Mesenchymal stem cell (in vitro differentiated cells and primary cell): Measurements from ENCODE around the gene SUN1.
A peak's percentile ranks its signal among the peaks of the same experiment; 100 is the strongest.

Experiments
- DNase-seq: peaks from one replicate; pipeline ENCODE4 v3.0.0-alpha.2; 2013
- H2AFZ ChIP-seq: one replicate; pipeline ENCODE4 v1.6.1; 2013; ENCODE audit warnings: low read depth, mild to moderate bottlenecking, control low read depth, inconsistent platforms, low read length, moderate library complexity
- H2AK5ac ChIP-seq: 2 replicates; pipeline ENCODE4 v1.6.1; 2013; ENCODE audit warnings: low read length, moderate library complexity, mild to moderate bottlenecking, inconsistent platforms; ENCODE audit not compliant: severe bottlenecking
- H2BK120ac ChIP-seq: one replicate; pipeline ENCODE4 v1.6.1; 2013; ENCODE audit warnings: low read depth, mild to moderate bottlenecking, inconsistent platforms, low read length, moderate library complexity
- H2BK12ac ChIP-seq, 2 experiments: one replicate each; pipeline ENCODE4 v1.6.1; 2013; ENCODE audit warnings: inconsistent platforms in 2 of 2, low read length in 2 of 2, mild to moderate bottlenecking in 2 of 2, moderate library complexity in 2 of 2, control low read depth in 1 of 2
- H2BK15ac ChIP-seq: one replicate; pipeline ENCODE4 v1.6.1; 2013; ENCODE audit warnings: mild to moderate bottlenecking, low read depth, inconsistent platforms; ENCODE audit not compliant: poor library complexity, severe bottlenecking
- H2BK5ac ChIP-seq: 2 replicates; pipeline ENCODE4 v1.6.1; 2013; ENCODE audit warnings: low read depth, mild to moderate bottlenecking, low read length, control low read depth, inconsistent platforms; ENCODE audit not compliant: poor library complexity, severe bottlenecking
- H3K14ac ChIP-seq, 2 experiments: one replicate each; pipeline ENCODE4 v1.6.1; 2013; ENCODE audit warnings: inconsistent platforms in 2 of 2, low read length in 2 of 2, control low read depth in 1 of 2, mild to moderate bottlenecking in 1 of 2, moderate library complexity in 1 of 2
- H3K18ac ChIP-seq, 2 experiments: one replicate each; pipeline ENCODE4 v1.6.1; 2013; ENCODE audit warnings: inconsistent platforms in 2 of 2, low read length in 2 of 2, control low read depth in 1 of 2, low read depth in 1 of 2, mild to moderate bottlenecking in 1 of 2
- H3K23ac ChIP-seq, 2 experiments: one replicate each; pipeline ENCODE4 v1.6.1; 2013; ENCODE audit warnings: inconsistent platforms in 2 of 2, low read length in 2 of 2, mild to moderate bottlenecking in 2 of 2, moderate library complexity in 2 of 2, control low read depth in 1 of 2
- H3K27ac ChIP-seq: 2 replicates; pipeline ENCODE4 v1.5.1; 2013; ENCODE audit warnings: mild to moderate bottlenecking, moderate library complexity, low read length, control low read depth, inconsistent platforms; ENCODE audit not compliant: poor library complexity, severe bottlenecking
- H3K27me3 ChIP-seq, 2 experiments: 2 replicates each; pipeline versions ENCODE4 v1.6.1 to v1.7.0; 2013; ENCODE audit warnings: low read length in 2 of 2, mild to moderate bottlenecking in 2 of 2, moderate library complexity in 2 of 2, control low read depth in 1 of 2, inconsistent platforms in 1 of 2; ENCODE audit not compliant: control insufficient read depth in 1 of 2, insufficient read depth in 1 of 2
- H3K36me3 ChIP-seq, 2 experiments: 2 replicates each; pipeline versions ENCODE4 v1.6.1 to v1.7.0; 2013; ENCODE audit warnings: low read length in 2 of 2, control low read depth in 1 of 2, inconsistent platforms in 1 of 2, low read depth in 1 of 2, mild to moderate bottlenecking in 1 of 2; ENCODE audit not compliant: insufficient read depth in 2 of 2, control insufficient read depth in 1 of 2
- H3K4ac ChIP-seq, 2 experiments: one replicate each; pipeline ENCODE4 v1.6.1; 2013; ENCODE audit warnings: inconsistent platforms in 2 of 2, low read length in 2 of 2, mild to moderate bottlenecking in 2 of 2, moderate library complexity in 2 of 2, control low read depth in 1 of 2, low read depth in 1 of 2
- H3K4me1 ChIP-seq: 2 replicates; pipeline ENCODE4 v1.6.1; 2013; ENCODE audit warnings: low read depth, low read length, control low read depth; ENCODE audit not compliant: control insufficient read depth, insufficient read depth
- H3K4me2 ChIP-seq: 2 replicates; pipeline ENCODE4 v1.6.1; 2013; ENCODE audit warnings: low read length, mild to moderate bottlenecking, inconsistent platforms; ENCODE audit not compliant: poor library complexity, severe bottlenecking
- H3K4me3 ChIP-seq, 2 experiments: 2 replicates each; pipeline versions ENCODE4 v1.5.1 to v1.7.0; 2013; ENCODE audit warnings: low read length in 2 of 2, mild to moderate bottlenecking in 2 of 2, control low read depth in 1 of 2, low read depth in 1 of 2; ENCODE audit not compliant: insufficient read depth in 1 of 2
- H3K79me1 ChIP-seq: replicated peaks from 2 replicates; pipeline ENCODE4 v1.6.1; 2013; ENCODE audit warnings: mild to moderate bottlenecking, control low read depth, low read length, inconsistent platforms; ENCODE audit not compliant: poor library complexity, severe bottlenecking
- H3K9ac ChIP-seq: 2 replicates; pipeline ENCODE4 v1.7.0; 2013; ENCODE audit warnings: mild to moderate bottlenecking, low read length, moderate library complexity
- H3K9me3 ChIP-seq: 2 replicates; pipeline ENCODE4 v1.7.0; 2013; ENCODE audit warnings: mild to moderate bottlenecking, low read length; ENCODE audit not compliant: control insufficient read depth
- H4K8ac ChIP-seq: one replicate; pipeline ENCODE4 v1.6.1; 2013; ENCODE audit warnings: inconsistent platforms, mild to moderate bottlenecking, low read length, moderate library complexity
- H4K91ac ChIP-seq: one replicate; pipeline ENCODE4 v1.6.1; 2013; ENCODE audit warnings: mild to moderate bottlenecking, low read length, inconsistent platforms
- WGBS: methylation state at CpG from one replicate; pipeline ENCODE4 v1.1.7; 2013; ENCODE audit warnings: mixed read lengths; 5-methylcytosine and 5-hydroxymethylcytosine counted together

The SUN1 gene

DNA sequence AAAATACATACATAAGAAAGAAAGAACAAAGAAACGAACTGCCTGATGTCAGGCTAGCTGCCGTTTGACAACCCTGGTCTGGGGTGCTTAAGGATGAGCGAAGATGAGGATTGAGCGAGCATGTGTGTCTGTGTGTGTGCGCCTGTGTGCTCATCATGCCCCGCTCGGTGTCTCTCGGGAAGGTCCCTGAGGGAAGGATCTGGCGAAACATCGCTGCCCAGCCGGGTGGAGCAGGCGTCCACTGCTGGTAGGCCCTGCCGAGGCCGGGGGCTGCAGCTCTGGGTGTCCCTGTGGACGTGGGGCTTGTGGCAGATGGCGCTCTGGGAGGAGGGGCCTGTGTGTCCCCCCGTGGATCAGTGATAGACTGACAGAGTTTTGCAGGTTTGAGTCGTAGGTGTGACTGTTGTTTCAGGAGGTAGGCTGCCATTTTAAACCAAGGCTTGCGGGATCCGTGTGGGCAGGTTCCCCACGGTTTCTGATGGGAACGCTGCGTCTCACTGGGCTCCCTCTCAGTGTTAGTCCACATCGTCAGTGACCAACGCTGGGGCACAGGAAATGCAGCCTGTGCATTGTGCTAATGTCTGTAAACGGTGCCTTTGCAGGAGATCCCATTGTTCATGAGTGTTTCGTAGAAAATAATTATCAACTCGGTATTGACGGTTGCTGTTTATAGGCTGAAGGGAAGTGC lies 5.9 kb upstream of the SUN1 start:
- Histone ChIP-seq H2BK15ac (no peak overlapping the region), H2BK5ac (no peak overlapping the region), H4K91ac (no peak overlapping the region), H3K18ac (no peak overlapping the region), H3K4ac (no peak overlapping the region), H3K27me3 (no peaks in the 10 kb centered on the region), H3K23ac (no peak overlapping the region), H3K4me1 (peaks cover 19% of the 10 kb centered on the region), H3K4me3 (peak overlapping the region in 1 of 2 experiments; percentile 31), H2BK120ac (no peak overlapping the region), H3K9me3 (no peaks in the 10 kb centered on the region), H3K79me1 (peaks cover 10% of the 10 kb centered on the region), H3K9ac (peak overlapping the region; percentile 88), H2AK5ac (no peak overlapping the region), H2AFZ (no peak overlapping the region), H2BK12ac (peak overlapping the region in 1 of 2 experiments; percentile 45), H4K8ac (no peak overlapping the region), H3K27ac (no peak overlapping the region), H3K14ac (peak overlapping the region in 1 of 2 experiments; percentile 61), H3K4me2 (no peak overlapping the region), H3K36me3 (peaks cover 17 to 22% of the 10 kb centered on the region in 2 experiments)
- 87% methylated on average over 29 of the region's 29 CpGs for WGBS
- DNase-seq, result no peak

DNA sequence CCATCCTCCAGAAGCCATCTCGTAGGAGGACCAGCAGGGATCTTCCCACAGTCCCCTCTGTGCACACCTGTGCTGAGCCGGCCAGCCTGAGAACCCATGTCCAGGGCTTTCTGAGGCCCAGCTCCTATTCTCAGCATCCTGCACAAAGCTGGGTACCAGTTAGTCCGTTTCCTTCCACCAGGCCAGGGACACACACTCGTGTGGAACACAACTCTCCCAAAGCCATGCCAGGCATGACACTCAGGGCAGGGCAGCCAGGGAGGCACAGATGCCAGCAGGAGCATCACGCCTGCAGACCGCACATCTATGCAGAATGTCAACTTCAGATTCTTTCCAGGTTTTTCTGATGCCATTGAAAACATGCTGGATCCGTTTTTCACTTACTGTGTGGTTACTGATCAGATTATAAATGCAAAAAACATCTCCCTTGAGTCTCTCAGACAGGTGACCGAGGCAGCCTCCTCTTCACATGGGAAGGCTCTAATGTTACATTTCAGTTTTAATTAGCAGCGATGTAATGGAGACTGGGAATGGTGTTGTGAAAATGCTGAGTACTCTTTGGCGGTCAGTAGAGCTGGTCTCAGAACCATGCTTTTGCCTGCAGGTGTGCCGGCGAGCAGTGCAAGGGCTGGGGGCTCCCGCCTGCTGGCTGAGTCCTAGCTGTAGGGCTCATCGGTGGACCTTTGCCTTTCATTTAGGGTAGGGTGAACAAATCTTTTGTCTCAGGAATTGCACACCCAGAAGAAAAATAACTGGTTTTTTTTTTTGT lies 3.3 kb upstream of the SUN1 start:
- no peak overlapping the region for H2AK5ac ChIP-seq
- H3K23ac ChIP-seq, result no peak overlapping the region
- H4K8ac ChIP-seq, result no peak overlapping the region
- H3K9ac ChIP-seq, result no peak overlapping the region
- H2BK5ac ChIP-seq, result no peak overlapping the region
- H3K14ac ChIP-seq, result no peak overlapping the region
- 95% methylated on average over 14 of the region's 14 CpGs for WGBS
- no peak overlapping the region for H3K18ac ChIP-seq
- H3K4ac ChIP-seq, result no peak overlapping the region
- no peak for DNase-seq
- H2BK120ac ChIP-seq, result no peak overlapping the region
- H3K27ac ChIP-seq, result no peak overlapping the region
- peaks cover 11 to 16% of the 10 kb centered on the region in 2 experiments for H3K36me3 ChIP-seq
- no peaks in the 10 kb centered on the region for H3K27me3 ChIP-seq
- no peaks in the 10 kb centered on the region for H3K9me3 ChIP-seq
- peaks cover 7% of the 10 kb centered on the region for H3K79me1 ChIP-seq
- H4K91ac ChIP-seq, result no peak overlapping the region
- H2BK15ac ChIP-seq, result no peak overlapping the region
- no peak overlapping the region for H3K4me3 ChIP-seq
- peaks cover 25% of the 10 kb centered on the region for H3K4me1 ChIP-seq
- H2BK12ac ChIP-seq, result no peak overlapping the region
- H3K4me2 ChIP-seq, result no peak overlapping the region
- H2AFZ ChIP-seq, result no peak overlapping the region

DNA sequence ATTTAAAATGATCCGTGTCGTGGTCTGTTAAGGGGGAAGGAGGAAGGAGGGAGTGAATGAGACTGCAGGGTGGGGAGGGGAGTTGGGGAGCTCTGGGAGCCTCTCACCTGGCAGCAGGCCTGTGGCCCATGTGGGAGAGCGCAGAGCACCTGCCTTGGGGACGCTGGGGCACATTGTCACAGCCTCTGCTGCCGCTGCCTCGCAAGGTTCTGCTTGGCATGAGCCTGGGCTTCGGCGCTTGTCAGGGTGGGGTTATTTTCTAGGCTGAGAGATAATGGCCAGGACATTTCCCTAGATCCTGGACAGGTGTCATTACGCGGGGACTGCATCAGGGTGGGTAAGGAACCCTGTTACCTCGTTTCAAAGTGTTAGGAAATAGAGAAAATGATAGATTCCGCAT lies 2.2 kb upstream of the SUN1 start:
- Histone ChIP-seq H3K4ac (no peak overlapping the region), H2BK12ac (no peak overlapping the region), H3K4me2 (no peak overlapping the region), H2AFZ (no peak overlapping the region), H4K91ac (no peak overlapping the region), H3K4me3 (no peak overlapping the region), H2BK120ac (no peak overlapping the region), H2AK5ac (no peak overlapping the region), H3K9ac (peak overlapping the region; percentile 94), H3K27ac (no peak overlapping the region), H3K79me1 (peaks cover 12% of the 10 kb centered on the region), H3K27me3 (no peaks in the 10 kb centered on the region), H3K36me3 (peaks cover 15 to 16% of the 10 kb centered on the region in 2 experiments), H3K23ac (no peak overlapping the region), H3K18ac (no peak overlapping the region), H3K4me1 (peaks cover 26% of the 10 kb centered on the region), H3K14ac (no peak overlapping the region), H2BK5ac (no peak overlapping the region), H3K9me3 (no peaks in the 10 kb centered on the region), H2BK15ac (peak overlapping the region; percentile 2), H4K8ac (no peak overlapping the region)
- 91% methylated on average over 11 of the region's 12 CpGs for WGBS
- DNase-seq, result no peak

DNA sequence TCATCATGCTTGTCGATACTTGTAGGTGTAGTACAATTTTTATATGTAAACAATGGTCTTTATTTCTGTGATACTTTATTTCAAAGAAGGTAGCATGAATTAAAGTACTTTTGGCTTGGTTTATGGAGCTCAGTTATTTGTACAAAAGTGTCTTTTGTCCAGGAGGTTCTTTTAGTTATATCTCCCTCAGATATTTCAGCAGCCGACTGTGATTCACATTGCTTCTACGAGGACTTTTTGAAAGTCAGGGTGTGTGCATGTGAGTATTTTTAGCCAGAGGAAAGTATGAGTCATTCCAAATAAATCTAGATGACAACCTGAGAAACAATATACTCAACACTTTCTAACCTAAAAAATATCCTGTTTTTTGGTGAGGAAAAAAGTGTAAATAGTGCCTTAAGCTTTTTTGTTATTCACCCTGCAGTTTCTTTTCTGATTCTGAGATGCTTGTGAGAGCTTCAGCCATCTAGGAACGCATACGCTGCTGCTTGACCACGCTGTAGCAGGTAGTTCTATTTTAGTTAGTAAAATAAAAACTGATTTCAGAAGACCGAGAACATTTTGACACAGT lies 595 bp upstream of the SUN1 start:
- WGBS, result 52% methylated on average over 4 of the region's 7 CpGs

More for the DNA sequence above, 595 bp upstream of the SUN1 start:
- Histone ChIP-seq H3K18ac (no peak overlapping the region), H2AFZ (no peak overlapping the region), H4K8ac (no peak overlapping the region), H3K9ac (peak overlapping the region; percentile 94), H3K23ac (no peak overlapping the region), H3K4me2 (peak overlapping the region; percentile 49), H2BK5ac (peak overlapping the region; percentile 36), H3K36me3 (peaks cover 20% of the 10 kb centered on the region in 2 experiments), H3K27ac (peak overlapping the region; percentile 83), H3K4me3 (peak overlapping the region in 1 of 2 experiments; percentile 61), H2AK5ac (no peak overlapping the region), H3K9me3 (no peaks in the 10 kb centered on the region), H3K14ac (no peak overlapping the region), H3K79me1 (peaks cover 22% of the 10 kb centered on the region), H2BK120ac (no peak overlapping the region), H2BK15ac (no peak overlapping the region), H2BK12ac (peak overlapping the region in 1 of 2 experiments; percentile 41), H3K4me1 (peaks cover 28% of the 10 kb centered on the region), H3K4ac (no peak overlapping the region), H4K91ac (no peak overlapping the region), H3K27me3 (no peaks in the 10 kb centered on the region)
- peak; percentile 95 for DNase-seq
